DOHH2 (cell line): ENCODE data around the gene TAGLN2.

Experiments
- H3F3A ChIP-seq: fragments of 200-600 bp; sonication (generic), shearing (Covaris generic); 2 replicates; pipeline ENCODE4 v1.6.0; 2016; ENCODE audit warnings: antibody characterized with exemption, mild to moderate bottlenecking; ENCODE audit not compliant: control insufficient read depth, insufficient read depth
- H3K27ac ChIP-seq: fragments of 200-600 bp; sonication (generic); 2 replicates; pipeline ENCODE4 v1.5.1; 2014; ENCODE audit warnings: low read depth, mild to moderate bottlenecking, low read length, moderate library complexity
- H3K27me3 ChIP-seq: fragments of 200-600 bp; sonication (generic); 2 replicates; pipeline ENCODE4 v1.6.1; 2014; ENCODE audit warnings: mild to moderate bottlenecking, low read length, mixed read lengths; ENCODE audit not compliant: control insufficient read depth
- H3K36me3 ChIP-seq: fragments of 200-600 bp; sonication (generic); 2 replicates; pipeline ENCODE4 v1.6.1; 2014; ENCODE audit warnings: mild to moderate bottlenecking, low read length, moderate library complexity, mixed read lengths; ENCODE audit not compliant: control insufficient read depth
- H3K4me1 ChIP-seq: fragments of 200-600 bp; sonication (generic); 2 replicates; pipeline ENCODE4 v1.6.1; 2014; ENCODE audit warnings: mild to moderate bottlenecking, low read length, mixed read lengths; ENCODE audit not compliant: control insufficient read depth
- H3K4me2 ChIP-seq: fragments of 200-600 bp; sonication (generic); 2 replicates; pipeline ENCODE4 v1.6.0; 2014; ENCODE audit warnings: mild to moderate bottlenecking, low read length, moderate library complexity
- H3K4me3 ChIP-seq: fragments of 200-600 bp; sonication (generic); 2 replicates; pipeline ENCODE4 v1.5.1; 2014; ENCODE audit warnings: mild to moderate bottlenecking, low read length, mixed read lengths
- H3K79me2 ChIP-seq: fragments of 200-600 bp; sonication (generic); 2 replicates; pipeline ENCODE4 v1.6.1; 2014; ENCODE audit warnings: mild to moderate bottlenecking, low read length, mixed read lengths; ENCODE audit not compliant: control insufficient read depth
- H3K9me2 ChIP-seq: fragments of 200-600 bp; sonication (generic); replicated peaks from 2 replicates; pipeline ENCODE4 v1.6.1; 2014; ENCODE audit warnings: mild to moderate bottlenecking, low read length, mixed read lengths; ENCODE audit not compliant: control insufficient read depth
- H3K9me3 ChIP-seq: fragments of 200-600 bp; sonication (generic); 2 replicates; pipeline ENCODE4 v1.6.1; 2014; ENCODE audit warnings: antibody characterized with exemption, low read length, mixed read lengths; ENCODE audit not compliant: control insufficient read depth, insufficient read depth
- H4K20me1 ChIP-seq: fragments of 200-600 bp; sonication (generic); 2 replicates; pipeline ENCODE4 v1.6.0; 2014; ENCODE audit warnings: low read depth, mild to moderate bottlenecking, antibody characterized with exemption, low read length, moderate library complexity; ENCODE audit not compliant: control insufficient read depth, insufficient read depth
- CTCF ChIP-seq: fragments of 200-600 bp; sonication (generic); IDR thresholded peaks from one replicate; pipeline ENCODE4 v1.5.1; 2014; ENCODE audit warnings: antibody characterized with exemption, mild to moderate bottlenecking, low read depth, low read length; ENCODE audit not compliant: poor library complexity, severe bottlenecking
- EZH2phosphoT487 ChIP-seq: fragments of 200-600 bp; sonication (generic); IDR thresholded peaks from 2 replicates; pipeline ENCODE4 v1.6.1; 2017; ENCODE audit warnings: borderline replicate concordance, mild to moderate bottlenecking, antibody characterized with exemption, low read length, moderate library complexity, mixed read lengths

Gene TAGLN2

GRCh38 chr1:159914252-159915018 lies 10.9 kb downstream of the TAGLN2 start:
- H3K4me1 ChIP-seq = peaks cover 12% of the 10 kb centered on the region
- H3K27me3 ChIP-seq = no peaks in the 10 kb centered on the region
- H3K79me2 ChIP-seq = no peaks in the 10 kb centered on the region; the same call in 1 of the 2 replicates
- no peak overlapping the region for H3K27ac ChIP-seq
- no peaks in the 10 kb centered on the region for H3K9me3 ChIP-seq
- H4K20me1 ChIP-seq = peaks cover under 1% of the 10 kb centered on the region; the same call in 1 of the 2 replicates
- no peak overlapping the region for H3K4me3 ChIP-seq
- peaks cover 5% of the 10 kb centered on the region for H3F3A ChIP-seq
- no peak for TF ChIP-seq CTCF
- TF ChIP-seq EZH2phosphoT487 = no peak
- H3K36me3 ChIP-seq = peaks cover 35% of the 10 kb centered on the region
- H3K9me2 ChIP-seq = no peaks in the 10 kb centered on the region
- H3K4me2 ChIP-seq = no peak overlapping the region

- no peak overlapping the region for H3K4me3 ChIP-seq
- peaks cover 27% of the 10 kb centered on the region for H3K36me3 ChIP-seq
- H3K27ac ChIP-seq = no peak overlapping the region
- H3F3A ChIP-seq = peaks cover 5% of the 10 kb centered on the region
- no peak overlapping the region for H3K4me2 ChIP-seq
- H3K9me2 ChIP-seq = no peaks in the 10 kb centered on the region
- H3K9me3 ChIP-seq = no peaks in the 10 kb centered on the region
- no peaks in the 10 kb centered on the region for H3K79me2 ChIP-seq
- H4K20me1 ChIP-seq = no peaks in the 10 kb centered on the region
- H3K4me1 ChIP-seq = peaks cover 12% of the 10 kb centered on the region
- TF ChIP-seq CTCF (no peak), EZH2phosphoT487 (no peak)
- no peaks in the 10 kb centered on the region for H3K27me3 ChIP-seq
Measured at GRCh38 chr1:159913451-159914192, 11.7 kb downstream of the TAGLN2 start.

- H3F3A ChIP-seq = peaks cover 5% of the 10 kb centered on the region
- H3K9me3 ChIP-seq = no peaks in the 10 kb centered on the region
- no peaks in the 10 kb centered on the region for H3K27me3 ChIP-seq
- H3K9me2 ChIP-seq = no peaks in the 10 kb centered on the region
- H4K20me1 ChIP-seq = no peaks in the 10 kb centered on the region
- H3K27ac ChIP-seq = no peak overlapping the region
- no peak overlapping the region for H3K4me3 ChIP-seq
- TF ChIP-seq CTCF = no peak
- TF ChIP-seq EZH2phosphoT487 = no peak
- peaks cover 12% of the 10 kb centered on the region for H3K4me1 ChIP-seq
- peaks cover 11% of the 10 kb centered on the region for H3K36me3 ChIP-seq
- no peaks in the 10 kb centered on the region for H3K79me2 ChIP-seq
- H3K4me2 ChIP-seq = no peak overlapping the region
Measured at GRCh38 chr1:159911326-159912070, 13.8 kb downstream of the TAGLN2 start.
